K562 (cell line): Measurements from ENCODE around the gene GALK2.

Source experiments
- EP300 ChIP-seq: IDR thresholded peaks from 2 replicates; pipeline ENCODE4 v1.6.1; 2012; ENCODE audit warnings: low read length, improper control_type of control experiment
- EZH2 ChIP-seq: IDR thresholded peaks from 2 replicates; pipeline ENCODE4 v1.6.1; 2012; ENCODE audit warnings: low read depth, mild to moderate bottlenecking, inconsistent platforms, low read length, borderline replicate concordance
- GTF2E2 ChIP-seq: fragments of 200-800 bp; sonication (Bioruptor generic); IDR thresholded peaks from 2 replicates; pipeline ENCODE4 v1.6.1; 2016; ENCODE audit warnings: missing genetic modification characterization, missing compliant biosample characterization
- NFXL1 ChIP-seq: fragments of 450-650 bp; formaldehyde crosslinking; IDR thresholded peaks from 2 replicates; pipeline ENCODE4 v1.4.0; 2021; ENCODE audit warnings: mild to moderate bottlenecking
- POLR2AphosphoS5 ChIP-seq: IDR thresholded peaks from 2 replicates; pipeline ENCODE4 v1.6.1; 2011; ENCODE audit warnings: mild to moderate bottlenecking, low read depth, low read length, moderate library complexity; ENCODE audit not compliant: control insufficient read depth, insufficient read depth
- TF ChIP-seq, protein P1 (sequence below): fragments of 250-450 bp; sonication (Bioruptor Pico); IDR thresholded peaks from 2 replicates; pipeline ENCODE4 v1.5.0; 2021
- TF ChIP-seq, protein P2 (sequence below), 3 experiments: IDR thresholded peaks in 2 of 3; conservative IDR thresholded peaks in 1 of 3; 2 replicates each; pipeline ENCODE4 v1.5.1; 2011 to 2012; ENCODE audit warnings: low read length in 3 of 3, mild to moderate bottlenecking in 3 of 3, control low read depth in 2 of 3, improper control_type of control experiment in 1 of 3, inconsistent platforms in 1 of 3, low read depth in 1 of 3, mixed read lengths in 1 of 3, moderate library complexity in 1 of 3; ENCODE audit not compliant: insufficient read depth in 2 of 3

DNA sequence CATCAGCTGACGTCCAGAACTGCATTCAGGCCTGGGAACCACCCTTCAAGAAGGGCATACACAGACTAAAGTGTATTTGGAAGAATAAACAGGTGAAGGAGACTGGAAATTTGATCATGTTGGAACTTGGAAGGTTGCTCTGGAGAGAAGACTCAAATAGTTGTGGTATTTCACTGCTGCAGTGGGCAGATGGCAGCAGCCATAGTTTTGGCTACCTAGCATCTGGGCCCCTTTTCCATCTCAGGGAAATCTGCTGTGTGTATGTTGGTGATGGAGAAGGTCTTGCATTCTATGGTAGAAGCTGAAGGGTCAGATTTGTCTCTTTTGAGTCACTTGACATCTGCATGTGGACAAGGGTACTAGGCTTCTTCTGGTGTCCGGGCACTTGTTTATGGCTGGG lies 138.6 kb downstream of the GALK2 start:
- TF ChIP-seq, protein P1, sequence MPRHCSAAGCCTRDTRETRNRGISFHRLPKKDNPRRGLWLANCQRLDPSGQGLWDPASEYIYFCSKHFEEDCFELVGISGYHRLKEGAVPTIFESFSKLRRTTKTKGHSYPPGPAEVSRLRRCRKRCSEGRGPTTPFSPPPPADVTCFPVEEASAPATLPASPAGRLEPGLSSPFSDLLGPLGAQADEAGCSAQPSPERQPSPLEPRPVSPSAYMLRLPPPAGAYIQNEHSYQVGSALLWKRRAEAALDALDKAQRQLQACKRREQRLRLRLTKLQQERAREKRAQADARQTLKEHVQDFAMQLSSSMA (CRISPR knock-in tag), result no peak
- TF ChIP-seq EP300, result no peak
- TF ChIP-seq, protein P2, sequence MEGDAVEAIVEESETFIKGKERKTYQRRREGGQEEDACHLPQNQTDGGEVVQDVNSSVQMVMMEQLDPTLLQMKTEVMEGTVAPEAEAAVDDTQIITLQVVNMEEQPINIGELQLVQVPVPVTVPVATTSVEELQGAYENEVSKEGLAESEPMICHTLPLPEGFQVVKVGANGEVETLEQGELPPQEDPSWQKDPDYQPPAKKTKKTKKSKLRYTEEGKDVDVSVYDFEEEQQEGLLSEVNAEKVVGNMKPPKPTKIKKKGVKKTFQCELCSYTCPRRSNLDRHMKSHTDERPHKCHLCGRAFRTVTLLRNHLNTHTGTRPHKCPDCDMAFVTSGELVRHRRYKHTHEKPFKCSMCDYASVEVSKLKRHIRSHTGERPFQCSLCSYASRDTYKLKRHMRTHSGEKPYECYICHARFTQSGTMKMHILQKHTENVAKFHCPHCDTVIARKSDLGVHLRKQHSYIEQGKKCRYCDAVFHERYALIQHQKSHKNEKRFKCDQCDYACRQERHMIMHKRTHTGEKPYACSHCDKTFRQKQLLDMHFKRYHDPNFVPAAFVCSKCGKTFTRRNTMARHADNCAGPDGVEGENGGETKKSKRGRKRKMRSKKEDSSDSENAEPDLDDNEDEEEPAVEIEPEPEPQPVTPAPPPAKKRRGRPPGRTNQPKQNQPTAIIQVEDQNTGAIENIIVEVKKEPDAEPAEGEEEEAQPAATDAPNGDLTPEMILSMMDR (IDR thresholded peaks at IDR 0.05 in 2 of 3, conservative IDR thresholded peaks at IDR 0.05 in 1 of 3; ENCODE audit: insufficient read depth in 2 of 3, low read depth in 1 of 3, low read length in 3 of 3), result no peak
- TF ChIP-seq GTF2E2, result no peak
- no peak for TF ChIP-seq NFXL1
- TF ChIP-seq POLR2AphosphoS5, result no peak
- no peak for TF ChIP-seq EZH2
